Heart left ventricle (tissue), 13 donors: Measurements from ENCODE around the gene HCAR1.

Experiments
- POLR2A ChIP-seq, 2 donors: fragments of 450-650 bp; IDR thresholded peaks; one replicate each; pipeline ENCODE4 v1.6.1; 2017; ENCODE audit warnings: antibody characterized with exemption in 2 of 2, mild to moderate bottlenecking in 2 of 2, moderate library complexity in 2 of 2
- TF ChIP-seq, protein P1 (sequence below), 12 donors: fragments of 200-600 bp; sonication (generic) in 4 of 12; IDR thresholded peaks; one replicate each; pipeline versions ENCODE4 v1.5.0 to v1.8.0; 2018 to 2022; ENCODE audit warnings: antibody characterized with exemption in 12 of 12, mild to moderate bottlenecking in 5 of 12
- donor health status: ischemic (EF 13 %, LVEDD 7.1; RV severe dilation, severe dysfunction).
- donor health status: DM: no; HTN: yes; CAD: no.
- donor health status: DM: no; HTN: no; CAD: no.
- donor health status: ischemic (EF 25% LVEDD 6.9; RV normal size, moderate dysfunction).
- donor health status: ischemic (EF 25% LVEDD 5.7; RV mildly dilated, moderate dysfunction).
- donor health status: ischemic (EF 35%, LVEDD 5.7; RV mildly dilated, moderate dysfunction).
- donor health status: nonischemic (EF 11% LVEDD 7.7; RV severe dilation, severe dysfunction).
- donor health status: DM: yes; HTN: yes; CAD: no.
- donor health status: PGD.
- donor health status: ischemic (EF 29% LVEDD 5.4; RV normal size, mild dysfunction).
- donor health status: nonischemic (EF 23%, LVEDD 6.1; RV moderate dilation, normal function).

DNA sequence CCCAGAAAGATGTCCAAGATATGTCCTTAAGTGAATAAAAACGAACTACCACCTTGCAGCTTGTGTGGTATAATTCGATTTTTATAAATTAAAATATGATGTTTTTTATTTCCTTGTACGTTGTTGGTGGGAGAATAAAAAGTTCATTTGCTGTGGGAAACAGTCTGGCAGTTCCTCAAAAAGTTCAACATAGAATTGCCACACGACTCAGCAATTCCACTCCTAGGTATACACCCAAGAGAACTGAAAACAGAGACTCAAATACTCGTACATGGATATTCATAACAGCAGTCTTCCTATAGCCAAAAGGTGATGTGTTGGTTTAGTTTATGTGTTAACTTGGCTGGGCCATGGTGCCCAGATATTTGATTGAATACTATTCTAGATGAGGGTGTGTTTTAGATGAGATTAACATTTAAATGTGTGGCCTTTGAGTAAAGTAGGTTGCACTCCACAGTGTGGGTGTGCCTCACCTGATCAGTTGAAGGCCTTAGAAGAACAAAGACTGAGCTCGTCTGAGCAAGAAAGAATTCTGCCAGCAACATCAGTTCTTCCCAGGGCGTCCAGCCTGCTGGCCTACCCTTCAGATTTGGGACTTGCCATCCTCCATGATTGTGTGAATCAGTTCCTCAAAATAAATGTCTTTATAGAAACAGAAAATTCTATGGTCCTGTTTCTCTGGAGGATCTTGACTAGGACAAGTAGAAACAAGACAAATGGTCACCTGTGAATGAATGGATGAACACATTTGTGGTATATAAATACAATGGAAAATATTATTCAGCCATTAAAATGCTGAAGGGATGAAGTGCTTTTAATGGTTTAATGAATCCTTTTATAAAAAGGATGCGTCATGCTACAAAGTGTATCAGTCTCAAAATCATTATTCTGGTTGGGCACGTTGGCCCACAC lies 16.8 kb upstream of the HCAR1 start:
- TF ChIP-seq, protein P1, sequence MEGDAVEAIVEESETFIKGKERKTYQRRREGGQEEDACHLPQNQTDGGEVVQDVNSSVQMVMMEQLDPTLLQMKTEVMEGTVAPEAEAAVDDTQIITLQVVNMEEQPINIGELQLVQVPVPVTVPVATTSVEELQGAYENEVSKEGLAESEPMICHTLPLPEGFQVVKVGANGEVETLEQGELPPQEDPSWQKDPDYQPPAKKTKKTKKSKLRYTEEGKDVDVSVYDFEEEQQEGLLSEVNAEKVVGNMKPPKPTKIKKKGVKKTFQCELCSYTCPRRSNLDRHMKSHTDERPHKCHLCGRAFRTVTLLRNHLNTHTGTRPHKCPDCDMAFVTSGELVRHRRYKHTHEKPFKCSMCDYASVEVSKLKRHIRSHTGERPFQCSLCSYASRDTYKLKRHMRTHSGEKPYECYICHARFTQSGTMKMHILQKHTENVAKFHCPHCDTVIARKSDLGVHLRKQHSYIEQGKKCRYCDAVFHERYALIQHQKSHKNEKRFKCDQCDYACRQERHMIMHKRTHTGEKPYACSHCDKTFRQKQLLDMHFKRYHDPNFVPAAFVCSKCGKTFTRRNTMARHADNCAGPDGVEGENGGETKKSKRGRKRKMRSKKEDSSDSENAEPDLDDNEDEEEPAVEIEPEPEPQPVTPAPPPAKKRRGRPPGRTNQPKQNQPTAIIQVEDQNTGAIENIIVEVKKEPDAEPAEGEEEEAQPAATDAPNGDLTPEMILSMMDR (IDR thresholded peaks at IDR 0.05), result no peak
- no peak for TF ChIP-seq POLR2A (IDR thresholded peaks at IDR 0.05)
